Measurements from ENCODE around the gene RGS7. TPM values are rescaled to one million over a fixed set of nuclear protein-coding genes. Genes with fewer than 3 reads are reported as not detected.

RGS7 gene
- total and polyA plus RNA-seq, 2 of the 4 experiments (the other 2 are of a cell fraction), result 0.58 to 0.72 TPM

GRCh38 chr1:241129207-241129960, 227.6 kb downstream of the RGS7 start:
- Histone ChIP-seq H3K9me1 (ENCODE audit: insufficient read depth, low read length) (no peaks in the 10 kb centered on the region), H2AK5ac (ENCODE audit: low read depth, low read length) (no peak overlapping the region), H2BK5ac (ENCODE audit: low read depth, low read length, poor library complexity, severe bottlenecking) (no peak overlapping the region), H3K4me2 (ENCODE audit: low read depth, low read length) (no peak overlapping the region), H3K9ac (ENCODE audit: low read depth, low read length) (no peak overlapping the region), H3K27me3 (ENCODE audit: control insufficient read depth, insufficient read depth, low read length) (no peaks in the 10 kb centered on the region), H3K27ac (ENCODE audit: insufficient read depth, low read length) (no peak overlapping the region), H4K8ac (ENCODE audit: low read depth in 2 of 2, low read length in 2 of 2) (no peak overlapping the region), H3K18ac (ENCODE audit: low read depth, low read length) (no peak overlapping the region), H3K4me1 (ENCODE audit: control insufficient read depth, insufficient read depth, low read length) (no peaks in the 10 kb centered on the region), H2BK20ac (ENCODE audit: low read depth, low read length) (no peak overlapping the region), H3K14ac (replicated peaks; ENCODE audit: low read depth, low read length) (no peak overlapping the region), H2AK9ac (replicated peaks; ENCODE audit: low read depth, low read length, poor library complexity) (no peak overlapping the region), H3K4ac (ENCODE audit: low read depth, low read length) (no peak overlapping the region), H3K56ac (ENCODE audit: extremely low read depth, insufficient read depth, low read length) (no peak overlapping the region), H2AFZ (replicated peaks; ENCODE audit: low read length, poor library complexity) (no peak overlapping the region), H4K5ac (ENCODE audit: low read depth, low read length) (no peak overlapping the region), H3K36me3 (ENCODE audit: control insufficient read depth, insufficient read depth, low read length) (no peaks in the 10 kb centered on the region), H3K23ac (ENCODE audit: low read depth, low read length) (no peak overlapping the region), H2BK15ac (ENCODE audit: low read depth, low read length) (no peak overlapping the region), H3K79me1 (ENCODE audit: low read depth in 1 of 2, low read length in 2 of 2) (no peaks in the 10 kb centered on the region), H3K9me3 (ENCODE audit: control insufficient read depth, insufficient read depth, low read length) (peaks cover 2% of the 10 kb centered on the region; the same call in 1 of the 2 replicates), H4K91ac (ENCODE audit: insufficient read depth, low read depth, low read length) (no peak overlapping the region), H4K20me1 (ENCODE audit: insufficient read depth, low read length) (no peaks in the 10 kb centered on the region), H3K4me3 (ENCODE audit: insufficient read depth, low read depth, low read length) (no peak overlapping the region), H2BK120ac (ENCODE audit: low read depth, low read length) (no peak overlapping the region)
- 52% methylated on average over 3 of the region's 11 CpGs; no CpG with 5 or more reads in 1 of the 2 experiments for WGBS, 2 experiments (ENCODE audit: extremely low coverage in 2 of 2, insufficient read length in 1 of 2)
- ATAC-seq (ENCODE audit: low read depth) (no peak), DNase-seq (no peak)
- ChIA-PET CTCF (no interaction called here), POLR2A (ENCODE audit: unreplicated experiment) (no interaction called here)
- in situ Hi-C loops (cut with MboI; ENCODE audit: low sequenced_read_pairs) (no loop called here), dilution Hi-C loops (cut with HindIII; ENCODE audit: low sequenced_read_pairs, unreplicated experiment) (no loop called here), intact Hi-C loops (cut with micrococcal nuclease) (no loop called here)
- no peak for TF ChIP-seq MAFK (IDR thresholded peaks at IDR 0.05; ENCODE audit: low read depth, low read length)
- no peak for TF ChIP-seq CHD1 (IDR thresholded peaks at IDR 0.05; ENCODE audit: low read depth, low read length)
- TF ChIP-seq CTCF (conservative IDR thresholded peaks at IDR 0.05; ENCODE audit: low read depth, low read length), result no peak
- TF ChIP-seq NFE2L2 (IDR thresholded peaks at IDR 0.05; ENCODE audit: low read depth, low read length), result no peak
- no peak for TF ChIP-seq RCOR1 (IDR thresholded peaks at IDR 0.05; ENCODE audit: insufficient replicate concordance, low read length)
- no peak for TF ChIP-seq ELK1 (IDR thresholded peaks at IDR 0.05; ENCODE audit: borderline replicate concordance, low read depth, low read length)
- no peak for TF ChIP-seq MAZ (IDR thresholded peaks at IDR 0.05; ENCODE audit: borderline replicate concordance, low read depth, low read length)
- no peak for TF ChIP-seq SMC3 (IDR thresholded peaks at IDR 0.05; ENCODE audit: low read depth, low read length)
- TF ChIP-seq USF2 (IDR thresholded peaks at IDR 0.05; ENCODE audit: low read depth, low read length), result no peak
- no peak for TF ChIP-seq RAD21 (IDR thresholded peaks at IDR 0.05; ENCODE audit: low read length)
- no peak for TF ChIP-seq RFX5 (IDR thresholded peaks at IDR 0.05; ENCODE audit: low read depth, low read length)
- TF ChIP-seq FOS (IDR thresholded peaks at IDR 0.05; ENCODE audit: low read depth, low read length), result no peak
- TF ChIP-seq POLR2A (IDR thresholded peaks at IDR 0.05; ENCODE audit: low read depth, low read length), result no peak
- TF ChIP-seq BHLHE40 (IDR thresholded peaks at IDR 0.05; ENCODE audit: low read depth, low read length), result no peak
- TF ChIP-seq MXI1 (IDR thresholded peaks at IDR 0.05; ENCODE audit: borderline replicate concordance, low read depth, low read length), result no peak
- TF ChIP-seq CEBPB (IDR thresholded peaks at IDR 0.05; ENCODE audit: low read depth, low read length), result no peak
- no TSS peak for BruUV-seq (replicated peaks)

Data from IMR-90 (cell line).